SW 1271 (cell line): ENCODE measurements around the gene SLC23A2.

Experiments used
- DNase-seq, 2 experiments: peaks; one replicate each; lab custom pipeline; 2025; lab: John Stamatoyannopoulos, UW

SLC23A2 gene

GRCh38 chr20:4966826-4967751, 34.2 kb downstream of the SLC23A2 start:
- no peak for DNase-seq

DNA sequence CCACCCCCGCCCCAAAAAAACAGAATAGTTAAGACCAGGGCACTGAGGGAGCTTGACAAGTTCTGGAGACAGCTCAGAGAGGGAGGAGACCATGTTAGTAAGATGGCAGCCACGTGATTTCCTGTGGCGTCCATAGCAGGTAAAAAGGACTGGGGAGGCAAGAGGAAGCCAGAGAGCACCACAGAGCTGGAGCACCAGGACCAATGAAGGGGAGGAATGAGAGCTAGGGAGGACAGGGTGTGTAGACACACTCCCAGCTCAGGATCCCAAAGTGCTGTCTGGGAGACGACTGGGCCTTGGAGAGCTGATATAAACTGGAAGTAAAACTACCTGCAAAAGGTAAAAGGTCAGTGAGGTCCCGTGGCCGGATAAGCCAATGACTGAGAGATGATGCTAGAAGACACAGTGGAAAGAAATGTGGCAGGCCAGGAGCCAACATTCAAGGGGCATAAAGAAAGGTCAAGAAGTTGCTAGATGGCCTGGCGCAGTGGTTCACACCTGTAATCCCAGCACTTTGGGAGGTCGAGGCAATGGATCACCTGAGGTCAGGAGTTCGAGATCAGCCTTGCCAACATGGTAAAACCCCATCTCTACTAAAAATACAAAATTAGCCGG, 39.0 kb downstream of the SLC23A2 start:
- no peak for DNase-seq

DNA sequence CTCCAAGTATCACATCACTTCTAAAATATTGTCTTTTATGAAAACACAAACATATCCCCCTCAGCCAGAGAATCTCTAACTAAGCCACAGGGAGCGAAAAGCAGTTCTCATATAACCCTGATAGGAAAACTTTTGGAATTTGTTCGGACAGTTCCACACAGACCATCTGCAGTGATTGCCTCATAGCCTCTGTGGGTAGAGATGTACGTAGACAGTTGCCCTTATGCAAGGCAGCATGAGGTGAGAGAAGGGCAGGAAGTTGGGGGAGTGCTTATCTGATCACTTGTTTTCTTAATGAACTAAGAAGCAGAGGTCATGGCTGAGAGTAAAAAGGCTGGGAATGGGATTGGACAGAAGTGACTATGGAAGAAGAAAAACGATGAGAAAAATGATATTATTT, 39.6 kb downstream of the SLC23A2 start:
- peak in 1 of 2 experiments; percentile 28 for DNase-seq

GRCh38 chr20:4959592-4959991, 41.7 kb downstream of the SLC23A2 start:
- no peak for DNase-seq

- DNase-seq, result no peak
Observed at GRCh38 chr20:4957939-4958362, 43.4 kb downstream of the SLC23A2 start.

GRCh38 chr20:4957187-4957586, 44.1 kb downstream of the SLC23A2 start:
- DNase-seq, result no peak

GRCh38 chr20:4956200-4956810, 45.0 kb downstream of the SLC23A2 start:
- DNase-seq, result peak in 1 of 2 experiments; percentile 67

- no peak for DNase-seq
Observed at GRCh38 chr20:4953881-4954280, 47.4 kb downstream of the SLC23A2 start.

- no peak for DNase-seq
Observed at GRCh38 chr20:4952229-4952628, 49.1 kb downstream of the SLC23A2 start.

DNA sequence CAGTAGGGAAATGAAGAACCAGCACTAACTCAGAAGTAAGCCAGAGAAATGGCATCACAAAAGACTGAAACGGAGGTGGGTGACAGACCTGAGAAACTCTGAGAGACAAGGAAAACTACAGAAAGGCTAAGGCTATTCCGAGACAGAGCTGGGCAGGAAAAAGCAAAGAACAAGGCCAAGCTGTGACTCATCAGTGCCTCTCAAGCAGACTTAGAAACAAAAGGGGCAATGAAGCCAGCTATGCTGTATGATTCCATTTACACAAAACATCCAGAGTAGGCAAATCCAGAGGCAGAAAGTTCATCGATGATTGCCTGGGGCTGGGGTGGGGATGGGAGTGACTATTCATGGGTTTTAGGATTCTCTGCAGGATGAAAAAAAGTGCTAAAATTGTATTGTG, 50.0 kb downstream of the SLC23A2 start:
- peak in 1 of 2 experiments; percentile 65 for DNase-seq

DNA sequence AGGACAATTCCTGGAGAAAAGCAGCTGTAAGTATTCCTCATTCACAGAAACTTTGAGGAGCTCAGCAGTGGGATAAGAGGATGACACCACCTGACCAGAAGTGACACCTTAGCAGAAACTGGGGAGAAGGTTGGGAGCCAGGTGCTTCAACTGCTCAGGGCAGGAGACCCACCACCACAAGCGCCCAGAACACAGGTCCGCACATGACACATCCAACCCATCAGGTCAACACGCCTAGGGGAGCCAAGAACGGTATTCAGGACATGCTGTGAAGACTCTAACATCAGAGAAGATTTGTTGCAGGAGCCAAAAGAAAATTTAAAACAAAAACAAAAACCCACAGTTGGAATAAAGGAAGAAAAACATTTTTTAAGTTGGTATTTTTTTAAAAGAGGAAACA, 50.5 kb downstream of the SLC23A2 start:
- no peak for DNase-seq

GRCh38 chr20:4950437-4950836, 50.9 kb downstream of the SLC23A2 start:
- DNase-seq, result no peak

- DNase-seq, result no peak
Observed at GRCh38 chr20:4949833-4950178, 51.5 kb downstream of the SLC23A2 start.

DNA sequence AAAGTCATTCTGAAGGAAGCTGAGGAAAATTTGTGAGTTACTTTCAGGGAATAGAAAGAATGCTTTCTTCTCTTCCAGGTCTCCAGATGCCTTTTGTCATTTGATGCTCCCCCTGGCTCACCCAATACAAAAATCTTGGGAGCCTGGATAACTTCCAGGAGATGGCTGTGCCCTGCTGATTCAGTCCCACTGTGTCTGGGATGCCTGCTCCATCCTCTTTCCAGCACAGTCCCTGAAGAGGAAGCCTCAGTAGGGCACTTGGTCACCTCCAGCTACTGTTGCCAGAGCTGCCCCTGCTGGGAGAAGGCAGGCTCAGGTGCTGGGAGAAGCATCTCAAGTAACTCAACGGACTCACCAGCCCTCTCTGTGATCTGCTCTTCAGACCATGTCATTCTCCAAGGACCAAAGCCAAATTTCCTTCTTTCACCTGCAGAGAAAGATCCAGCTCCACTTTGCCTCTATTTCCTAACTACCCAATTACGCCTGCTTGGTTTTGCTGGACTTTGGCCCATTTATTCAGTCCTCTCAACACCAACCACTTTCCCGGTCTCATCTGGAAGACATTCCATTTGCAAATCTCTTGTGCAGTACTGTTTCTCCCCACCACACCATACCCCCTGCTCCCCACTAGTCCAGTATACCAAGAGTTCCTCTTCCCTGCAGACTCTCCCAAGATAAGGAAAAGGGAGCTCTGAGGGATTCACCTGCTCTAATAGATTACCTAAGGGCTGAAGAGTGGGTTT, 53.3 kb downstream of the SLC23A2 start:
- no peak for DNase-seq

- no peak for DNase-seq
Observed at GRCh38 chr20:4946986-4947385, 54.3 kb downstream of the SLC23A2 start.

DNA sequence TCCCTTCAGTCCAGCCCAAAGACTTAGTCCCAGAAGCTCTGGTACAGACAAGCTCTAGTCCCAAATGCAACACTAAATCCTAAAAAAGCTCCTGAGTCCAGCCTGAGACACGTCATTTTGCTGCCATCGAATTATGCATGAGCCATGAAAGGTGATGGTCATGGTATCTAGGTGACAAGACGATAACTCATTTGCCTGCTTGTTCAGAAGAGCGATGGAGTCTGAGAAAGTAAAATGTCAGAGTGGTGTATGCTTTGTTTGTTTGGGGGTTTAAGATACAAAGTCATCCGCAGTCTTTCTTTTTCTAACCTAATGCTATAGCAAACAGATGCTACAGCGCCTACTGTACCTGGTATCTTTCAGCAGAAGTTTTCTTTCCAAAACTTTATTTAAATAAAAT, 54.7 kb downstream of the SLC23A2 start:
- no peak for DNase-seq

DNA sequence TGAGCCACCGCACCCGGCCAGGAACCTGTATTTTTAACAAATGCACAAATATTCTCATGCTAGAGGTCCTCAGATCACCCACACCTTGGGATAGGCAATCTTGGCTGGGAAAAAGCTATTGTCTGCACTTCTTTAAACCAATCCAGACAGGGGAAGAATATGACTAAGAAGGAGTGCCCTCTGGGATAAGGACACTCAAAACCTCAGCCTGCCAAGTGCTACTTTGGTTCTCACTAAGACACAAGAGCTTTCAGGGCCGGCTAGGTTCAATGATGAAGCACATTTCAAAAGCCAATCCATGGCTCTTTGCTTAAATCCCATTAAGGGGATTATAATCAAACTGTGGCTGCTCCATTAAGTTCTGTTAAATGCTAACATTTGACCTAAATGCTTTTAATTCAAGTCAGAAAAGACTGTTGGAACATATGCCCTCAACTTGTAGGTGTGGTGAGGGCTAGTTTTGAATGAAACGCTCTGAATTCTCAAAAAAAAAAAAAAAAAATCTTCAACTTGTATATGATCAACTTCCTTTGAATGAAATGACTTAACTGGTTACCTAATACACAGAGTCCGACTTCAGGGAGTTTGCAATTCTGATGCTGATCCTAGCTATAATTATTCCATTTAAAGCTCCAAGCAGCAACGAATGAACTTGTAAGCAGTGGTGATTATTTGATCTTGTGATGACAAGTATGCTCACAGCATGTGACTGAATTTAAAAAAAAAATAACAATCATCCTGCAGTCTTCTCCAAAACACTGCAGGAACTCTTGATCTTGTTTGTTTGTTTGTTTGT, 56.6 kb downstream of the SLC23A2 start:
- DNase-seq, result no peak

DNA sequence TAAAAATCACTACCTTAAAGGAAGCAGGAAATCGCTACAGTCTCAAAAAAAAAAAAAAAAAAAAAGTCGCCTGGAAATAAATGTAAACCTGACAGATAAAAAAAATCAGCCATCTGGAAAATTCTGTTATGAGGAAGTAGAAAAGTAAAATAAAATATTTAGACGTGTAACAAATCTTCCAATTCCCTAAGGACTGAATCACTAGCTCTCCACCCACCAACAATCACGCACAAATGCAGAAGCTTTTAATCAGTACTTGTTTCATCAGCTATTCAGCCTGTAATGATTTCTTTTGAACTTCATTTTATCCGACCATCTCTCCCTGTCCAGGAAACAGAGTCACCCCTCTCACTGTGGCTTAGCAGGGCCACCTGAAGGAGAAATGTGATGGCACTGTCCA, 59.0 kb downstream of the SLC23A2 start:
- DNase-seq, result no peak

DNA sequence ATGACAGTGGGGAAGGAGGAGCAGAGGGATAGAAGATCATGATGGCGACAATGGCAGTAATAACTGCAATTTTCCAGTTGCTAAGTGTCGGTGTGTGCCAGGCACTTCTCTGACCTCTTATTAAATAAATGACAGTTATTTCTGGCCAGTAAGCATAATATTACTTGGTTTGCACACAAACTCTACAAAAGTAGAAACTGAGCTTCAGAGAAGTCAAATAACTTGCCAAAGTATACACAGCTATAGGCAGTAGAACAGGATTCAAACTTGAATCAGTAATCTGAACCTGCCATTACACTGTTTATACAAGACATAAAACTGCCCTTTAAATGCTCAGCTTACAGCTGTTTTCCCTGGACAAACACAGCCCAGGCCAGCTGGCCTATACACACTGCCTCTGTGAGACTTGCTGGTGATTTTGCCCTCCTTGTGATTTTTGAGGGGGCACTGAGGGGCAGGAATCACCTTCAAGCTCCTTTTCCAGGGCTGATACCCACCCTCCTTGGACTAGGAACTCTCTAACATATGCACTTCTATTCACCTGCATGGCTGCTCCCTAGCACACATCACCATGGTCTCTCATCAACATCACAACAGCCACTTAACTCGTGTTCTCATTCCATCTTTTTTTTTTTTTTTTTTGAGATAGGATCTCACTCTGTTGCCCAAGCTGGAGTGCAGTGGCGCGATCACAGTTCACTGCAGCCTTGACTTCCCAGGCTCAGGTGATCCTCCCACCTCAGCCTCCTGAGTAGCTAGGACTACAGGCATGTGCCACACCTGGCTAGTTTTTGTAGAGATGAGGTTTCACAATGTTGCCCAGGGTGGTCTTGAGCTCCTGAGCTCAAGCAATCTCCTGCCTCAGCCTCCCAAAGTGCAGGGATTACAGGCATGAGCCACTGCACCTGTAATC, 63.6 kb downstream of the SLC23A2 start:
- DNase-seq, result no peak

DNA sequence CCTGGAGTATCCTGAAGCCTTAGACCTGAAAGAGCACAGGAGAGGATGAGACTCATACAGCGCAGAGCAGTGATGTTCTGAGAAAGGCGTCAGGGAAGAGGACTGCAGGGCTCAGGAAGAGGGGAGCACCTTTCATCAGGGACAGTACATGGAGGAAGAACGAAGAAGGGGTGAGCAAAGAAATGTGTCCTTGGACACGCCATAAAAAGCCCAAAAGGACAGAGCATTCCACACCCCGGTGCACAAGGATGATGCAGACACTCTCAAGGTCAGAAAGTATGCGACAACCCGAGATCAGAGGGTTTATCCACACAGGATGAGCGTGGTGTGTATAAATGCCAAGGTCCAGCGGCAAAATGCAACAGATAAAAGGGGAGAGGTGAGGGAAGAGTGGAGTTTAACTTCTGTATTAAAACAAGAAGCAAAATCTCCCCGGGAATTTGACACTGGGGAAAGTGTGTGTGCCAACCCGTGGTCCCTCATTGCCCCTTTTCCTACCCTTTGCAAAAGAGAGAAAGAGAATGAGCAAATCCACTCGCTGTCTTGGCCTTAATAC, 64.4 kb downstream of the SLC23A2 start:
- no peak for DNase-seq
